Neutrophil (primary cell): Measurements from ENCODE around the gene RHBG.

Experiments used
- H3K27ac ChIP-seq: fragments of 200-600 bp; sonication (generic); 2 replicates; pipeline ENCODE4 v1.5.1; 2016; ENCODE audit warnings: mild to moderate bottlenecking, moderate library complexity
- H3K27me3 ChIP-seq: fragments of 200-600 bp; sonication (generic); 2 replicates; pipeline ENCODE4 v1.6.0; 2016; ENCODE audit warnings: mild to moderate bottlenecking
- H3K36me3 ChIP-seq: fragments of 200-600 bp; sonication (generic); 2 replicates; pipeline ENCODE4 v1.5.1; 2017
- H3K4me1 ChIP-seq, 2 experiments: fragments of 200-600 bp in 1 of 2; sonication (generic) in 1 of 2; 1 replicate in 1 of 2; 2 replicates in 1 of 2; pipeline versions ENCODE4 v1.5.1 to v1.6.1; 2013 to 2016; ENCODE audit warnings: low read depth in 1 of 2, low read length in 1 of 2, mild to moderate bottlenecking in 1 of 2, moderate library complexity in 1 of 2; ENCODE audit not compliant: control insufficient read depth in 1 of 2, insufficient read depth in 1 of 2
- H3K4me3 ChIP-seq, 2 experiments: fragments of 200-600 bp in 1 of 2; sonication (generic) in 1 of 2; 1 replicate in 1 of 2; 2 replicates in 1 of 2; pipeline ENCODE4 v1.5.1; 2013 to 2016; ENCODE audit warnings: low read depth in 1 of 2, low read length in 1 of 2, mild to moderate bottlenecking in 1 of 2, moderate library complexity in 1 of 2
- H3K9me3 ChIP-seq: fragments of 200-600 bp; sonication (generic); 2 replicates; pipeline ENCODE4 v1.5.1; 2016
- CTCF ChIP-seq: fragments of 200-600 bp; sonication (generic); IDR thresholded peaks from 2 replicates; pipeline ENCODE4 v1.5.1; 2016; ENCODE audit warnings: antibody characterized with exemption

Gene RHBG

GRCh38 chr1:156407344-156407743 is 38.3 kb downstream of the RHBG start:
- Histone ChIP-seq H3K27ac (no peak overlapping the region), H3K27me3 (peaks cover 99% of the 10 kb centered on the region), H3K4me1 (no peaks in the 10 kb centered on the region), H3K4me3 (no peak overlapping the region), H3K36me3 (no peaks in the 10 kb centered on the region), H3K9me3 (no peaks in the 10 kb centered on the region)
- no peak for TF ChIP-seq CTCF

GRCh38 chr1:156407760-156408159 is 38.7 kb downstream of the RHBG start:
- H3K4me3 ChIP-seq: no peak overlapping the region
- H3K4me1 ChIP-seq: no peaks in the 10 kb centered on the region
- no peak for TF ChIP-seq CTCF
- no peaks in the 10 kb centered on the region for H3K36me3 ChIP-seq
- no peaks in the 10 kb centered on the region for H3K9me3 ChIP-seq
- H3K27ac ChIP-seq: no peak overlapping the region
- peaks cover 99% of the 10 kb centered on the region for H3K27me3 ChIP-seq

GRCh38 chr1:156409439-156409838 is 40.4 kb downstream of the RHBG start:
- Histone ChIP-seq H3K4me3 (no peak overlapping the region), H3K9me3 (no peaks in the 10 kb centered on the region), H3K27me3 (peaks cover 99% of the 10 kb centered on the region), H3K27ac (no peak overlapping the region), H3K36me3 (no peaks in the 10 kb centered on the region), H3K4me1 (no peaks in the 10 kb centered on the region)
- no peak for TF ChIP-seq CTCF

- Histone ChIP-seq H3K27ac (no peak overlapping the region), H3K4me3 (no peak overlapping the region), H3K9me3 (no peaks in the 10 kb centered on the region), H3K4me1 (no peaks in the 10 kb centered on the region), H3K27me3 (peaks cover 99% of the 10 kb centered on the region), H3K36me3 (no peaks in the 10 kb centered on the region)
- no peak for TF ChIP-seq CTCF
Observed at GRCh38 chr1:156410238-156410637, 41.2 kb downstream of the RHBG start.

- Histone ChIP-seq H3K36me3 (no peaks in the 10 kb centered on the region), H3K27ac (no peak overlapping the region), H3K4me1 (no peaks in the 10 kb centered on the region), H3K4me3 (no peak overlapping the region), H3K9me3 (no peaks in the 10 kb centered on the region), H3K27me3 (peaks cover 99% of the 10 kb centered on the region)
- TF ChIP-seq CTCF: no peak
Observed at GRCh38 chr1:156410740-156411139, 41.7 kb downstream of the RHBG start.
